Neuronal stem cell (in vitro differentiated cells): ENCODE measurements around the gene SYCE3.

Experiments
- DNase-seq: peaks from one replicate; pipeline ENCODE4 v3.0.0-alpha.2; 2013; ENCODE audit warnings: low spot score
- H2AFZ ChIP-seq: one replicate; pipeline ENCODE4 v1.6.1; 2013; ENCODE audit warnings: mild to moderate bottlenecking, low read length, inconsistent platforms
- H2AK5ac ChIP-seq: 2 replicates; pipeline ENCODE4 v1.6.1; 2013; ENCODE audit warnings: low read depth, mild to moderate bottlenecking, inconsistent platforms, low read length, moderate library complexity, mixed read lengths
- H2BK120ac ChIP-seq: 2 replicates; pipeline ENCODE4 v1.6.1; 2013; ENCODE audit warnings: low read depth, mild to moderate bottlenecking, inconsistent platforms, low read length, moderate library complexity, mixed read lengths
- H2BK12ac ChIP-seq: one replicate; pipeline ENCODE4 v1.6.1; 2013; ENCODE audit warnings: low read length, inconsistent platforms
- H2BK15ac ChIP-seq: 2 replicates; pipeline ENCODE4 v1.6.1; 2013; ENCODE audit warnings: mild to moderate bottlenecking, low read length, inconsistent platforms, mixed read lengths
- H2BK5ac ChIP-seq: one replicate; pipeline ENCODE4 v1.6.1; 2013; ENCODE audit warnings: inconsistent platforms, mild to moderate bottlenecking, low read length, moderate library complexity
- H3K14ac ChIP-seq: one replicate; pipeline ENCODE4 v1.6.1; 2013; ENCODE audit warnings: low read length, inconsistent platforms
- H3K18ac ChIP-seq: 2 replicates; pipeline ENCODE4 v1.6.1; 2013; ENCODE audit warnings: low read length, inconsistent platforms
- H3K23ac ChIP-seq: 2 replicates; pipeline ENCODE4 v1.6.1; 2013; ENCODE audit warnings: low read depth, mild to moderate bottlenecking, mixed read lengths, low read length, inconsistent platforms; ENCODE audit not compliant: poor library complexity
- H3K27ac ChIP-seq: replicated peaks from 3 replicates; pipeline ENCODE4 v1.5.1; 2013; ENCODE audit warnings: low read length, inconsistent platforms
- H3K27me3 ChIP-seq, 3 experiments: 2 replicates each; pipeline ENCODE4 v1.6.1; 2013; ENCODE audit warnings: low read length in 3 of 3, mild to moderate bottlenecking in 2 of 3, inconsistent platforms in 1 of 3, low read depth in 1 of 3, mixed read lengths in 1 of 3, moderate library complexity in 1 of 3; ENCODE audit not compliant: control insufficient read depth in 3 of 3, insufficient read depth in 3 of 3
- H3K36me3 ChIP-seq, 2 donors: replicated peaks in 1 of 2; 2 replicates each; pipeline ENCODE4 v1.6.1; 2013; ENCODE audit warnings: low read length in 2 of 2; ENCODE audit not compliant: control insufficient read depth in 2 of 2, insufficient read depth in 2 of 2
- H3K4ac ChIP-seq: 2 replicates; pipeline ENCODE4 v1.6.1; 2013; ENCODE audit warnings: inconsistent platforms, mild to moderate bottlenecking, low read length, moderate library complexity
- H3K4me1 ChIP-seq, 2 donors: 1 replicate in 1 of 2; 2 replicates in 1 of 2; pipeline ENCODE4 v1.6.1; 2013; ENCODE audit warnings: low read length in 2 of 2, low read depth in 1 of 2; ENCODE audit not compliant: control insufficient read depth in 2 of 2, insufficient read depth in 1 of 2
- H3K4me2 ChIP-seq: one replicate; pipeline ENCODE4 v1.6.1; 2013; ENCODE audit warnings: mild to moderate bottlenecking, low read length, inconsistent platforms; ENCODE audit not compliant: insufficient read depth, poor library complexity, severe bottlenecking
- H3K4me3 ChIP-seq, 2 donors: 2 replicates each; pipeline ENCODE4 v1.5.1; 2013; ENCODE audit warnings: low read length in 2 of 2, mild to moderate bottlenecking in 2 of 2, inconsistent platforms in 1 of 2, moderate library complexity in 1 of 2
- H3K79me1 ChIP-seq: one replicate; pipeline ENCODE4 v1.6.1; 2013; ENCODE audit warnings: low read depth, mild to moderate bottlenecking, inconsistent platforms, low read length, moderate library complexity
- H3K9ac ChIP-seq: one replicate; pipeline ENCODE4 v1.6.1; 2013; ENCODE audit warnings: mild to moderate bottlenecking, low read depth, low read length, inconsistent platforms; ENCODE audit not compliant: poor library complexity
- H3K9me3 ChIP-seq, 2 donors: replicated peaks in 1 of 2; 2 replicates each; pipeline versions ENCODE3 to v1.6.1; 2013; ENCODE audit warnings: low read length in 2 of 2, mild to moderate bottlenecking in 2 of 2, inconsistent platforms in 1 of 2, low read depth in 1 of 2, mixed read lengths in 1 of 2, moderate library complexity in 1 of 2; ENCODE audit not compliant: control insufficient read depth in 2 of 2, insufficient read depth in 1 of 2
- H4K8ac ChIP-seq: one replicate; pipeline ENCODE4 v1.6.1; 2013; ENCODE audit warnings: low read depth, mild to moderate bottlenecking, inconsistent platforms, low read length, moderate library complexity
- H4K91ac ChIP-seq: one replicate; pipeline ENCODE4 v1.6.1; 2013; ENCODE audit warnings: low read length, low read depth, mild to moderate bottlenecking, inconsistent platforms; ENCODE audit not compliant: poor library complexity
- WGBS, 2 donors: extraction: QIAGEN DNeasy Blood & Tissue Kit; methylation state at CpG; one replicate each; pipeline ENCODE4 v1.1.7; 2013; ENCODE audit warnings: missing lambda C conversion rate in 2 of 2, mixed read lengths in 1 of 2; ENCODE audit not compliant: insufficient read length in 2 of 2, insufficient replicate concordance in 1 of 2; ENCODE audit errors: extremely low coverage in 2 of 2; 5-methylcytosine and 5-hydroxymethylcytosine counted together

The SYCE3 gene

DNA sequence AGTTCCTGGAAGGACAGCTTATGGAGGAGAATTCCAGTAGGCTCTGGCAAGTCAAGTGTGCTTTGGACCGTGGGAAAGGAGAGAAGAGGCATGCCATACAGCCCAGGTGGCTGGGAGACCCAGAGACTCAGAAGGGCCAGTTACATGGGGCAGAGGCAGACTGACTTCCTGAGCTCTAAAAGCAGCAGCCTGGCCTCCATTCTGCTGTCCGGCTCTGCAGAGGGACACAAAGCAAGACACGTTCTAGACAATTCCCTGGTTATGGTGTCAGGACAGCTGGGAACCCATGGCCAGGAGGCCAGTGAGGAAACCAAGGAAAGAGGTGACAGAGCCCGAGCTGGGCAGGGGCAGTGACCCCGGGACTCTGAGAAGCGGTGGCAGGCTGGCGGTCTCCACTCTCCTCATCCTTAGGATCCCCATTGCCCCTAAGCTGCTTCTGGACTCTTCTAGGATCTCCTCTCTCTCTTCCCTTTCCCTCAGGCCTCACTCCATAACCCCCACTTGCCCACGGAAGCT, 12.8 kb upstream of the SYCE3 start:
- Histone ChIP-seq H3K27ac (no peak overlapping the region), H2BK15ac (no peak overlapping the region), H3K9me3 (no peaks in the 10 kb centered on the region), H3K18ac (no peak overlapping the region), H3K4me2 (no peak overlapping the region), H3K4me3 (no peak overlapping the region), H3K36me3 (peaks cover 64 to 75% of the 10 kb centered on the region in 2 donors), H3K9ac (no peak overlapping the region), H3K4ac (no peak overlapping the region), H2BK12ac (no peak overlapping the region), H3K27me3 (no peaks in the 10 kb centered on the region), H3K23ac (no peak overlapping the region), H2BK5ac (no peak overlapping the region), H3K79me1 (peaks cover 4% of the 10 kb centered on the region), H4K91ac (no peak overlapping the region), H2AFZ (no peak overlapping the region), H2BK120ac (no peak overlapping the region), H3K4me1 (no peaks in the 10 kb centered on the region), H3K14ac (no peak overlapping the region), H2AK5ac (no peak overlapping the region), H4K8ac (no peak overlapping the region)
- DNase-seq: no peak
- no CpG with 5 or more reads among the region's 8 CpGs for WGBS, 2 donors

DNA sequence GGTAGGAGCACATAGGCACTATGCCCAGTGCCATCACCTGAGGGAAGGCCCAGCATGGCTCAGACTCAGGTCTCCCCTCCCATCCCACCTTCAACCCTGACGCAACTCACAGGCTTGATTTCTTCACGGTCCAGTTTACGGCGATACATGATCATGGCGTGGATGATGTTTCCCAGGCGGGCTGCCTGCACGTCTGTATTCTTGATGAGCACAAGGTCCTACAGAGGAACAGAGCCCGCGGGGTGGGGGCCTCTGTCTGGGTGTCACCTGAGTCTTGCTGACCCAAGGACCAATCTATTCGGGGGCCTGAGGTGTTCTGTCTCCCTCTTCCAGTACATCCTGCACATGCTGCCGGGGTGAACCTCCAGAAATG, 11.7 kb upstream of the SYCE3 start:
- no peak overlapping the region for H3K4me3 ChIP-seq
- H3K18ac ChIP-seq: no peak overlapping the region
- H2BK120ac ChIP-seq: no peak overlapping the region
- H2AFZ ChIP-seq: no peak overlapping the region
- no peak overlapping the region for H4K91ac ChIP-seq
- no peak overlapping the region for H2BK12ac ChIP-seq
- H3K4ac ChIP-seq: peak overlapping the region; percentile 37
- no peak overlapping the region for H4K8ac ChIP-seq
- no peak overlapping the region for H3K27ac ChIP-seq
- H2AK5ac ChIP-seq: no peak overlapping the region
- H3K9me3 ChIP-seq: no peaks in the 10 kb centered on the region
- H3K4me1 ChIP-seq: no peaks in the 10 kb centered on the region
- H2BK15ac ChIP-seq: no peak overlapping the region
- DNase-seq: no peak
- H2BK5ac ChIP-seq: no peak overlapping the region
- peaks cover 64 to 75% of the 10 kb centered on the region in 2 donors for H3K36me3 ChIP-seq
- H3K14ac ChIP-seq: no peak overlapping the region
- no peaks in the 10 kb centered on the region for H3K27me3 ChIP-seq
- H3K23ac ChIP-seq: no peak overlapping the region
- no peak overlapping the region for H3K4me2 ChIP-seq
- WGBS, 2 donors: no CpG with 5 or more reads among the region's 11 CpGs
- peaks cover 4% of the 10 kb centered on the region for H3K79me1 ChIP-seq
- no peak overlapping the region for H3K9ac ChIP-seq

- no peak overlapping the region for H4K91ac ChIP-seq
- H3K36me3 ChIP-seq: peaks cover 67 to 75% of the 10 kb centered on the region in 2 donors
- H4K8ac ChIP-seq: no peak overlapping the region
- H3K9me3 ChIP-seq: no peaks in the 10 kb centered on the region
- no peak overlapping the region for H2BK120ac ChIP-seq
- H2AK5ac ChIP-seq: no peak overlapping the region
- no peak overlapping the region for H3K9ac ChIP-seq
- H3K4me2 ChIP-seq: no peak overlapping the region
- H3K14ac ChIP-seq: no peak overlapping the region
- peak overlapping the region; percentile 52 for H3K23ac ChIP-seq
- no peak overlapping the region for H3K4me3 ChIP-seq
- H3K4ac ChIP-seq: peak overlapping the region; percentile 37
- no peak overlapping the region for H3K18ac ChIP-seq
- H2BK12ac ChIP-seq: no peak overlapping the region
- no CpG with 5 or more reads among the region's 26 CpGs for WGBS, 2 donors
- H2BK5ac ChIP-seq: no peak overlapping the region
- no peaks in the 10 kb centered on the region for H3K27me3 ChIP-seq
- no peak overlapping the region for H3K27ac ChIP-seq
- no peak for DNase-seq
- no peaks in the 10 kb centered on the region for H3K4me1 ChIP-seq
- H2BK15ac ChIP-seq: no peak overlapping the region
- H3K79me1 ChIP-seq: peaks cover 4% of the 10 kb centered on the region
- H2AFZ ChIP-seq: no peak overlapping the region
These were observed 11.0 kb upstream of the SYCE3 start for GRCh38 chr22:50573491-50574382.

DNA sequence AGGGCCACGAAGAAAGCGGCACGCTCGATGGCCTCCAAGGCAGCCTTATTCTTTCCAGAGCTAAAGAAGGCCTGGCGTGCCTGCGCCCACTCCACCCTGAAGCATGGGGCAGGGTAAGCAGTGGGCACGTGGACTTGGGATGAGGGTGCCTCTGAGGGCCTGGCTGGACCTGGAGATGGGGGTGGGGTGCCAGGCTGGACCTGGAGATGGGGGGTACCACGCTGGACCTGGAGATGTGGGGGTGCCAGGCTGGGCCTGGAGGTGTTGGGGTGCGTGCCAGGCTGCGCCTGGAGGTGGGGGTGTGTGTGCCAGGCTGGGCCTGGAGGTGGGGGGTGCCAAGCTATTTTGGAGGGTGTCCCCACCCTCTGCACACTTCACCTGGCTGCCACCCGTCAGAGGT, 10.2 kb upstream of the SYCE3 start:
- Histone ChIP-seq H4K8ac (peak overlapping the region; percentile 92), H3K36me3 (peaks cover 70 to 75% of the 10 kb centered on the region in 2 donors), H2BK12ac (no peak overlapping the region), H3K23ac (peak overlapping the region; percentile 52), H3K27ac (no peak overlapping the region), H2BK15ac (no peak overlapping the region), H3K9ac (no peak overlapping the region), H3K14ac (no peak overlapping the region), H2AFZ (no peak overlapping the region), H3K4ac (peak overlapping the region; percentile 37), H3K79me1 (peaks cover 4% of the 10 kb centered on the region), H2BK5ac (peak overlapping the region; percentile 22), H3K4me2 (no peak overlapping the region), H4K91ac (no peak overlapping the region), H3K18ac (no peak overlapping the region), H3K4me3 (peak overlapping the region in 1 of 2 donors; percentile 22), H2BK120ac (no peak overlapping the region), H3K27me3 (no peaks in the 10 kb centered on the region), H2AK5ac (no peak overlapping the region), H3K9me3 (no peaks in the 10 kb centered on the region), H3K4me1 (no peaks in the 10 kb centered on the region)
- DNase-seq: no peak
- WGBS, 2 donors: no CpG with 5 or more reads among the region's 11 CpGs
